DOHH2 (cell line): ENCODE data around the gene RPGR.

Experiments used
- EZH2phosphoT487 ChIP-seq: fragments of 200-600 bp; sonication (generic); IDR thresholded peaks from 2 replicates; pipeline ENCODE4 v1.6.1; 2017; ENCODE audit warnings: borderline replicate concordance, mild to moderate bottlenecking, antibody characterized with exemption, low read length, moderate library complexity, mixed read lengths
- TF ChIP-seq, protein P1 (sequence below): fragments of 200-600 bp; sonication (generic); IDR thresholded peaks from one replicate; pipeline ENCODE4 v1.5.1; 2014; ENCODE audit warnings: antibody characterized with exemption, mild to moderate bottlenecking, low read depth, low read length; ENCODE audit not compliant: poor library complexity, severe bottlenecking

DNA sequence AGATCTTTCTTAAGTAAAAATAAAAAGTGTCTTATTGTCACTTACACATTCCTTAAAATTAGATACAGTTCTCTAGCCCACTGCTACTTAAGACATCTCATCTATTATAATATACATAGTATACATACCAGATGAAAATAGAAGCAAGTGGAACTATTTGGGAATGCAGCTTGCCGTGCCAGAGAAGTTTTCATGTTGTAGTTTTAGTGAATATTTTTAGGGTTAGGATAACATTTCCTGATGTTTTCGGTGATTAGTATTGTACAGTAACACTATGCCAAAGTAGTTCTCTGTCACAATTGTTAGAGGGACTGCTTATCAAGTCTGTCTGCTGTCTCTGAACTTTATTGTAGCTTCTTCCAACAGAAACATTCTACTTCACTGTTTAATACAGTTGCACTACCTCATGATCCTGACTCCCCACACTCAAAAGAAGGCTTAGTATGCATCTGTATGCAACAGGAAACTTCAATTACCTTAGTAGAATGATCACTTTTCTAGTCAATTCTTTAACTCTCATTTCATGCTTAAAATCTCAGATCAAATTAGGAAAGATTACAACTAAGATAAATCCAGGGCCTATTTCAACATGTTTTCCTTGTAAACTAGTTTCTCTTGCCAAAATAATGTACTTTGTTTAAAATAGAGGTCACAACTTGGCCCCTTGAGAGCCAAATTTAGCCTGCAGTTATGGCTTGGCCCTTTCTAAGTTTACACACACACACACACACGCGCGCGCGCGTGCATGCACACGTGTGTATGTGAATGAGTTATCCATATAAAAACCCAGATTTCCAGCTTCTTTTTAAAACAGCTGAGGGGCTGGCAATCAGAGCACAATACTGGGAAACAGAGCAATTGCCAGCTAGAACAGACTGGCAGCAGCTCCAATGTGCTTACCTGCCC is 64.3 kb downstream of the RPGR start:
- TF ChIP-seq, protein P1, sequence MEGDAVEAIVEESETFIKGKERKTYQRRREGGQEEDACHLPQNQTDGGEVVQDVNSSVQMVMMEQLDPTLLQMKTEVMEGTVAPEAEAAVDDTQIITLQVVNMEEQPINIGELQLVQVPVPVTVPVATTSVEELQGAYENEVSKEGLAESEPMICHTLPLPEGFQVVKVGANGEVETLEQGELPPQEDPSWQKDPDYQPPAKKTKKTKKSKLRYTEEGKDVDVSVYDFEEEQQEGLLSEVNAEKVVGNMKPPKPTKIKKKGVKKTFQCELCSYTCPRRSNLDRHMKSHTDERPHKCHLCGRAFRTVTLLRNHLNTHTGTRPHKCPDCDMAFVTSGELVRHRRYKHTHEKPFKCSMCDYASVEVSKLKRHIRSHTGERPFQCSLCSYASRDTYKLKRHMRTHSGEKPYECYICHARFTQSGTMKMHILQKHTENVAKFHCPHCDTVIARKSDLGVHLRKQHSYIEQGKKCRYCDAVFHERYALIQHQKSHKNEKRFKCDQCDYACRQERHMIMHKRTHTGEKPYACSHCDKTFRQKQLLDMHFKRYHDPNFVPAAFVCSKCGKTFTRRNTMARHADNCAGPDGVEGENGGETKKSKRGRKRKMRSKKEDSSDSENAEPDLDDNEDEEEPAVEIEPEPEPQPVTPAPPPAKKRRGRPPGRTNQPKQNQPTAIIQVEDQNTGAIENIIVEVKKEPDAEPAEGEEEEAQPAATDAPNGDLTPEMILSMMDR, result no peak
- no peak for TF ChIP-seq EZH2phosphoT487
